Hypothalamus (tissue), 51 donors: ENCODE results near the gene TOMM20L.
A peak's percentile ranks its signal among the peaks of the same experiment; 100 is the strongest.
"Not testable (repeated sequence)": the region's sequence is repeated elsewhere in the genome, so short reads cannot be mapped to it uniquely, and the experiment has no call there.

ENCODE experiments used
- DNase-seq, 51 donors: peaks; one replicate each; lab custom pipeline; 2025; lab: John Stamatoyannopoulos, UW

The TOMM20L gene

DNA sequence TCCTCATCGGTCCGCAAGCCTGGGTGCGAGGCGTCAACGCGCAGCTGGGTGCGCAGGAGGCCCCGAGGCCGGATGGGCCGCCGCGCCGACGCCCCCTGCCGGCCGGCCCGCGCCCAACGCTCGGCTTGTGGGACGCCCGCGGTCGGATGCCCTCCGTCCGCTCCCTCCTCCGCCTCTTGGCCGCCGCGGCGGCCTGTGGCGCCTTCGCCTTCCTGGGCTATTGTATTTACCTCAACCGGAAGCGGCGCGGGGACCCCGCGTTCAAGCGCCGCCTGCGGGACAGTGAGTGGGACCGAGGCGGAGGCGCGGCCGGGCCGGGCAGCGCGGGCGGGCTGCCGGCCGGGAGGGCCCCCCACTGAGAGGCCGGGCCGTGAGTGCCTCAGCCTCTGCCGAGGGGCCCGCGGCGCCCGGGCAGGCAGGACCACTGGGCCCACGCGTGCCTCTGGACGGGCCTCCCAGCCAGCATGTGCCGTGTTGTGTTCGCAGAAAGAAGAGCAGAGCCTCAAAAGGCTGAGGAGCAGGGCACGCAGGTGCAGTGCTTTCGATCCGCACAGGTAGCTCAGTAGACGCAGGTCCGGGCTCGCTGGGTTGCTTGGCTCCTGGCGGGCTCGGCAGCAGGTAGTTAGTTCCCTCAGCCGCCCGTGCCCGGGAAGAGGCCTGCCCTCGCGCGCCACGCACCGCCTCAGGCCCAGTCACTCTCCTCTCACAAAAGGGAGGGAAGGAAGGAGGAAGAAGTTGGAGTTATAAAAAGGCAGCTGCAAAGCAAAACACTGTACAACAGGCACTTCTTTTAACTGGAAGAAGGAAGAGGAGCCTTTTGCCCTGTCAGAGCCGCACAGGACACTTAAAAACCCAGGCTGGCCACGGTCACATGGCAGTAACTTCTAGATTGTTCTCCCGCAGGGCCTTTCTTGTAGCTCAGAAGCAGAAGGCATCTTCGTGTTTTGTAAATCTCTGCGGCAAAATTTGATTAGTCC lies at the start of gene TOMM20L:
TOMM20L (plus strand) TSS at position 119 of the 977 bp plus-strand sequence; CDS start at position 147, 28 bp downstream.
- DNase-seq, result peak in 39 of 51 donors; percentile 6 to 64 (median 31)

DNA sequence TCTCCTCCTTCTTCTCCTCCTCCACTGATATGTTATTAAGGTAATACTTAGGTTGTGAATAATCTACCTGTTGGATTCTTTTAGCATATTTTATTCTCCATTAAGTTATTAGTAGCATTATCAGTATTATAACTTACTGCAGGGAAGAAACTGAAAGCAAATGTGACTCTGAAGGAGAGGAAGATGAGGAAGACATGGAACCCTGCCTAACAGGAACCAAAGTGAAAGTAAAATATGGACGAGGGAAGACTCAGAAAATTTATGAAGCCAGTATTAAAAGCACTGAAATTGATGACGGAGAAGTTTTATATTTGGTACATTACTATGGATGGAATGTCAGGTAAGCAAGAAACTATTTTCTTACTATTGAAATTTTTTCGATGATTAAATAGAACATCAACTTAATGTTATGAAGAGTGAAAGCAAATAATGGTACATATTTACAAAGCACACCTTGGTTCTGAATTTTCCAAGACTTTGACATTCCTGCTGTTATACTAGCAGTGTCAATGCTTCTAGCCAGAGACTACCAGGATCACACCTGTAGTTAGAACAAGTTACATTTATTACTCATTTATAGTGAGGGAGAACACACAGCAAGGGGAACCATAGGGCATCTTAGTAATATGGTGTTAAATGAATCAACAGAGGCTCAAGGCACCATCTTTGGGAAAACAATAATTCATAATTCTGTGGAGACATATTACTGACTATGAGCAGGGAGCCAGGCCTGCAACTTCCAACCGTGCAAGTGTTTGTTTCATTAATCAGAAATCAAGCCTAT lies 42.0 kb upstream of the TOMM20L start:
- no peak for DNase-seq

DNA sequence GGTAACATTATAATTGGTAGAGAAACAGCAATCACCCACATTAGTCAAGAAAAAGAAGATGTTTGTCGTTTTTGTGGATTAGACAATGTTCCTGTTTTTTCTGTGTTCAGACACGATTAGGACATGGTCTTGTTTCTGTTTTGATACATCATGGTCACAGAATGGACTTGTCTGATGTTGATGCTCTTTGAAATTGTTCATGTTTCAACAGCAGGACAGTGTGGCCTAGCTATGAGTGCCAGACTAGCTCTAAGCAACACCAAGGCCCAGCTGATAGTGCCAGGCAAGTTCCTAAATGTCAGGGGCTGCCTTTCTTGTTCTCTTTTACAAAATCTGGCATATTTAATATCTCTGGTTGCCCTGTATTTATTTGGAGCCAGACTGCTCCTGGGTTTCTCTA lies 40.9 kb upstream of the TOMM20L start:
- DNase-seq, result no peak

DNA sequence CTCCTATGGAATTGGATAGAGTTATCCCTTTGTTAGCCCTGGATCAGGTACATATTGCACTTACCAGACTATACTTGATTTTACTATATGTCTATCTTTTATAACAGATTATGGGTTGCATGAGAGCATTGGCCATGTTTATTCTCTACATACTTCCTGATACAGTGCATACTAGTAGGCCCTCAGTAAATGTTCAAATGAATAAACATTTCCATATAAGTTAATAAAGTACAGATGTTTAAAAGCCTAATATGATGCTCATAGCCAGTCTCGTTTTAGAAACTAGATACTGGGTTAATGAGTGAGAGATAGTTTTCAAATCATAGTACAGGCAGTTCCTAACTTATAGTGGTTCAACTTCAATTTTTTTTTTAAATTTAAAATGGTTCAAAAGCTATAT lies 39.5 kb upstream of the TOMM20L start:
- no peak for DNase-seq

DNA sequence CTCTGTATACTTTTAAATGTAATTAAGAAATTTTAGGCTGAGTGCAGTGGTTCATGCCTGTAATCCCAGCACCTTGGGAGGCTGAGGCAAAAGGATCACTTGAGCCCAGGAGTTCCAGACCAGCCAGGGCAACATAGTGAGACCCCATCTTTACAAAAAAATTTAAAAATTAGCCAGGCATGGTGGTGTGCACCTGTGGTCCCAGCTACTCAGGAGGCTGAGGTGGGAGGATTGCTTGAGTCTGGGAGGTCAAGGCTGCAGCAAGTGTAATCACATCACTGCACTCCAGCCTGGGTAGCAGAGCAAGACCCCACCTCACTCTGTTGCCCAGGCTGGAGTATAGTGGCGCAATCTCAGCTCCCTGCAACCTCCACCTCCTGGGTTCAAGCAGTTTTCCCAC lies 33.5 kb upstream of the TOMM20L start:
- not testable (repeated sequence) for DNase-seq

DNA sequence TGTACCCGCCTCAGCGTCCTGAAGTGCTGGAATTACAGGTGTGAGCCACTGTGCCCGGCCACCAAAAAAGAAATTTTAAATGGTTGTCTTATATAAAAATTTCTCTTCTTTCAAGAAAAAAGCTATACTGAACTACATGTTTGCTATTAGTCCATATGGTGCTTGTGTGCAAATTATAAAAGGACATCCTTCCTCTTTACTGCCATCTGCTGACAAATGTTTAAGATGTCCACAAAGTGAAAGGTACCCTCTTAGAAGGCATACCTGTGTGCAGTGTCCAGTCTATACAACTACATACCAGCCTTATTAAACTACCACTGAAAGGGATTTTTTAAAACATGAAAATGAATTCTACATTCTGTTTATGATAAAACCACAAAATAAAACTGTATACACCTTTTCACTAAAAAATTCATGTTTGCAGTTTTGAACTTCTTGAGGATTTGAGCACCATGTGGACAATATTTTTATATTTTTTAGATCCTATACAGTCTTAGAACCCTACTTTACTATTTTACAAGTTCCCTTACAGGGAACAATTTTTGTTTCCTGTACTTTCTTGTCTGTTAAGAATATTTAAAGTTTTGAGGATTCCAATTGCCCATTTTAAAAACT lies 32.8 kb upstream of the TOMM20L start:
- no peak for DNase-seq

DNA sequence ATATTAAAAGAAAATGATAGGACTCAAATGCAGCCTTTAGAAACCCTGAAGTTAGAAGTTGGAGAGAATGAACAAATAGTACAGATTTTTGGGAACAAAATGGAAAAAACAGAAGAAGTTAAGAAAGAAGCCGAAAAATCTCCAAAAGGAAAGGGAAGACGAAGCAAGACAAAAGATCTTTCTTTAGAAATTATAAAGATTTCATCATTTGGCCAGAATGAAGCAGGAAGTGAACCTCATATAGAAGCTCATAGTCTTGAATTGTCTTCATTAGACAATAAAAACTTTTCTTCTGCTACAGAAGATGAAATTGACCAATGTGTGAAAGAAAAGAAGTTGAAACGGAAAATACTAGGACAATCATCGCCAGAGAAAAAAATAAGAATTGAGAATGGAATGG lies 31.4 kb upstream of the TOMM20L start:
- no peak for DNase-seq

DNA sequence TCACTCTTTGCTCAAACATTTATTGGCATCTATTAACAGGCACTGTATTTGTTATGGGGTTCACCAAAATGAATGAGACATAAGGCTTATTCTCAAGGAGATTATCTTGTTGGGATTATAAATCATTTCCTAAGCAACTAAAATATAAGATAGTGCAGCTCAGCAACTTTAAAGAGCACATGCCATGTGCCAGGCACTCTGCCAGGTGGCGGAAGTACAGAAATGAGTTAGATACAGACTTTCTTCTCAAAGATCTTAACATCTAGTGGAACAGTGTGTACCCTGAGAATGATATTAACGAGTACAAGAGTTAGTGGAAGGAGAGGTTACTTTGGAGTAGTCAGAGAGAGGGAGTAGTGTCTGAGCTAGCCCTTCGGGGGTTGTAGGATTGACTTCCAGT lies 28.4 kb upstream of the TOMM20L start:
- DNase-seq, result no peak

DNA sequence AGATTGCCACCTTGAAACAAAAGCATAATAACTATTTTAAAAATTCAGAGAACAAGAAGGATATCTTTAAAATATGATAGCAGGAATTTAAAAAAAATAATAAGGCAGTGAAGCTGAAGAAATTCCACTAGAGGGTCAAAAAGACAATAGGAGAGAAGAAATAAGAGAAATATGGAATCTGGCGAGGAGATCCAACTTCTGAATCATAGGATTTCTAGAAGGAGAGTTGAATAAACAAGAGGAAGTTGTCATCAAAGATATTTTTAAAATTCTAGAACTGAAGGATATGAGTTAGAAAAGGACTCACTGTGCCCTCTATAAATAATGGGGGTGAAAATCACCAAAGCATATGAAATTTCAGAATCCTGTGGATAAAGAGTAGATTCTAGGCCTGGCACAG lies 26.8 kb upstream of the TOMM20L start:
- DNase-seq, result no peak

DNA sequence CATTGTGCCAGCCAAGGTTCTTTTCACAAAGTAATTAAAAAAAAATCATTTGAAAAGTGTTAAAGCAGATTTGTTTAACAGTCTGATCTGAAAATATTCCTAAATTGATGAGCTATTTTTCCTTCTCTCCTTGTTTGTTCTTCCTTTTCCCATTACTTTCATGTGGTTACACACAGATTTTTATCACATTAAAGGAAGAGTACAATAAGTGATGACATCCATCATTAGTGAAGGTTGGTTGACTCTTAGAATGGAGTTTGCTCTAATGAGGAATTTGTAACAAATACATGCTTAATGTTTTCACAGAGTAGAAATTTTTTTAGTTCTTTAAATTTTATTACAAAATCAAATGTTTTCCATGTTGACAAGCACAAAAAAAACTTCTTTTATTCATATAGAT lies 18.9 kb upstream of the TOMM20L start:
- no peak for DNase-seq

DNA sequence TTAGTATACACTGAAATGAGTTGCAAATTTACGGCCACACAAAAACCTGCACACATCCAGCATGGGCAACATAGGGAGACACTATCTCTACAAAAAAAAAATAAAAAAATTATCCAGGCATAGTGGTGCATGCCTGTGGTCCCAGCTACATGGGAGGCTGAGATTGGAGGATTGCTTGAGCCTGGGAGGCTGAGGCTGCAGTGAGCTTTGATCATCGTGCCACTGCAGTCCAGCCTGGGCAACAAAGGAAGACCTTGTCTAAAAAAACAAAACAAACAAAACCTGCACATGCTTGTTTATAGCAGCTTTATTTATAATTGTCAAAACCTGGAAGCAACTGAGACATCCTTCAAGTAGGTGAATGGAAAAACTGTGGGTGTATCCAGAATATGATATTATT lies 4.9 kb upstream of the TOMM20L start:
- no peak for DNase-seq

DNA sequence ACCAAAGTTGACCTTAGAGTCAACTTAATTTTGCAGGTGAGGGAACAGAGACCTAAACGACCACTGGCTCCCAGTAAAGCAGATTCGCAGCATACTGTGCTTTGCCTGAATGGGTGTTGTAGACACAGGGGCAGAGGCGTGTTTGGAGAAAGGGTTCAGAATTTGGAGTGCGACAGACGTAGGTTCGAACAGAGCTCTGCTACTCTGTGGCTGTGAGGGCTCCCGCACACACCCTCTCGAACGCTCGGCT lies 243 bp upstream of the TOMM20L start:
- no peak for DNase-seq

DNA sequence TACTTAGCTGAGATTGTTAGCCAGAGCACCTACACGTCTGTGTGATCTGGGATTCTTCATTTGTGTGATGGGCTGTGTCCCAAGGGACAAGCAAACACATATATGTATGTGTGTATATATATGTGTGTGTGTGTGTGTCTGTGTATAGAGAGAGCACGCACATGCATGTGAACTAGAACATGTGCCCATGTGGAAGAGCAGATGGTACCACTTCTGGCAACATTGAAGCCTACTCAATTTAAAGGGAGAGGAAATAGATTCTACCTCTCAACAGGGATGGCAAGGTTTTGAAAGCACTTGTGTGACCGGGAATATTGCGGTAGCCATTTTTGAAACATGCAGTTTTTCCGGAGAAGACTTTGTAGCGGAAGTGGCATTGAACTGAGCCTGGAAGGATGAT lies 1.4 kb downstream of the TOMM20L start:
- no peak for DNase-seq

DNA sequence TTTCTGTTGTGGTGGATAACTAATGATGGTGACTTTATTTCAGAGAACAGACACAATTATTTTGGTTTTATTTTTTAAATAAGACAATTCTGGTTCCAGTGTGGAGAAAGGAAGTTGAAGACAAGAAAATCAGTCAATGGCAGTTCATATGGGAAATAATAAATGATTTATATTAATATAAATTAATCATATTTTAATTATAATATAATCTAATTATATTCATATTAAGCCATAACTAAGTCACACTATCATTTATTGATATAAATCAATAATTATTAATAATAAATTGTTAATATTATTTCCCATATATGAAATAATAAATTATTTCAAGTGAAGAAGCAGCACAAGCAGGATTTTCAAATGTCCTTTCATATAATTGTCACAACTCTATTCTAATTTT lies 2.8 kb downstream of the TOMM20L start:
- DNase-seq, result no peak

DNA sequence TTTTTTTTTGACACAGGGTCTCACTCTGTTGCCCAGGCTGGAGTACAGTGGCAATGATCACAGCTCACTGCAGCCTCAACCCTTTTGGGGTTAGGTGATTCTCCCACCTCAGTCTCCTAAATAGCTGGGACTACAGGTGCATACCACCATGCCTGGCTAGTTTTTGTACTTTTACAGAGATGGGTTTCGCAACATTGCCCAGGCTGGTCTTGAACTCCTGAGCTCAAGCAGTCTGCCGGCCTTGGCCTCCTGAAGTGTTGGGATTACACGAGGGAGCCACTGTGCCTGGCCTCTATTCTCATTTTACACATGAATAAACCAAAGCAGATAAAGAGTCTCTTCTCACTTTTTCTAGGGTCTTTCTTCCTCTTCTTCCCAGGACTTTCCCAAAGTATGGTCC lies 3.2 kb downstream of the TOMM20L start:
- DNase-seq, result no peak

DNA sequence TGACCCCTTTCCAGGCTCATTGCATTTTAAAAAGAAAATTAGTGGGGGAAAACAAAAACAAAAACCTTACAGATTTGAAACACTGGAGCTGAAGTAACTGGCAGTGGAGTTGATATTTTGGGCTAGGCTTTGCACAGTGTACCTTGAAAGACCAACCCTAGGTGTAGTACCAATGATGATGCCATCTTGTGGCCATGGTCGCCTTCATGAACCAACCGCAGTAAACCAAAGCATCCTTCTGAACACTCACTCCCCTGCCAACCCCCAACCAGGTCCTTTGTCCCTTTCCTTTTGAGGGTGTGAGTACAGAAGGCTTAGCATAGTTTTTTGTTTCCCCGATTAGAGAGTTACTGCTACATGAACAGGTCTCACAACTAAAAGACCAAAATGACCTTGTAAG lies 5.9 kb downstream of the TOMM20L start:
- no peak for DNase-seq

DNA sequence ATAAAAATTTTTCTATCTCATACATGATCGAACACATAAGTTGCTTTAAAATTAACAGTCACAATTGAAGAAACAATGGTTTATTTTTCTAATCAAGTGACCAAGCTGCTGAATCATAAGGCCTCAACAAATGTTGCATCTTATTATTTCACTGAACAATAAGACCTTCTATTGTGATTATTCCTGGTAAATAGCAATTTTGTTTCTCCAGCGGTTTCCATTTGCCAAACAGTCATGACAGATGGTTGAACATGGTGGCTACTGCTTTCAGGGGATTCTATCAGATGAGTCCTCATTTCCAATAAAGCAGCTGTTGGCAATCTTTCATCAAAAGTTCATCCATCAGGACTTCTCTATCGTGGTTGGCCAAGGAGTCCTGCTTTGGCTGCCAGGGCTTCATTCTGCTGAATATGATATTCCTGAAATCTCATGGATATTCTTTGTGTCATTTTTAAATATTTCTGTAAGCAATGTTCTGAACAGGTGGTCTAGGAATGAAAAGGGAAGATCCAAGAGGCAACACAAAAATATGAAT lies 13.0 kb downstream of the TOMM20L start:
- DNase-seq, result peak in 4 of 51 donors; percentile 11 to 62 (median 42)

DNA sequence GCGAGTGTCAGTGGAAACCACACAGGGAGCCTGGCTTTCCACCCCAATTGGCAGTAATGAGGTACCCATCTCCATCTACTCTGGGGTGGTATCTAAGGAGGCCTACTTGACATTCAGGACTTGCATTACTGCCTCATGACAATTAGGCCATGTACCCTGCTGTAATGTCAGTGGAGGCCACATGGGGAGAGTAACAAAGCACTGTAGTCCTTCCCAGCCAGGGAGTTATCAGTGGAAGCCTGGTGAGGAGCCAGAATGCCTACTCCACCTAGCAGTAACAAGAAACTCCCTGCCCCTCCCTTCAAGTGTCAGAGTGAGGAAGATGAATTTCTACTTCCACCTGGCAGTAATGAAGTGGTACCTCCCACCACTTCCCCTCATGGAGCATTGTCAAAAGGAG lies 19.1 kb downstream of the TOMM20L start:
- no peak for DNase-seq

DNA sequence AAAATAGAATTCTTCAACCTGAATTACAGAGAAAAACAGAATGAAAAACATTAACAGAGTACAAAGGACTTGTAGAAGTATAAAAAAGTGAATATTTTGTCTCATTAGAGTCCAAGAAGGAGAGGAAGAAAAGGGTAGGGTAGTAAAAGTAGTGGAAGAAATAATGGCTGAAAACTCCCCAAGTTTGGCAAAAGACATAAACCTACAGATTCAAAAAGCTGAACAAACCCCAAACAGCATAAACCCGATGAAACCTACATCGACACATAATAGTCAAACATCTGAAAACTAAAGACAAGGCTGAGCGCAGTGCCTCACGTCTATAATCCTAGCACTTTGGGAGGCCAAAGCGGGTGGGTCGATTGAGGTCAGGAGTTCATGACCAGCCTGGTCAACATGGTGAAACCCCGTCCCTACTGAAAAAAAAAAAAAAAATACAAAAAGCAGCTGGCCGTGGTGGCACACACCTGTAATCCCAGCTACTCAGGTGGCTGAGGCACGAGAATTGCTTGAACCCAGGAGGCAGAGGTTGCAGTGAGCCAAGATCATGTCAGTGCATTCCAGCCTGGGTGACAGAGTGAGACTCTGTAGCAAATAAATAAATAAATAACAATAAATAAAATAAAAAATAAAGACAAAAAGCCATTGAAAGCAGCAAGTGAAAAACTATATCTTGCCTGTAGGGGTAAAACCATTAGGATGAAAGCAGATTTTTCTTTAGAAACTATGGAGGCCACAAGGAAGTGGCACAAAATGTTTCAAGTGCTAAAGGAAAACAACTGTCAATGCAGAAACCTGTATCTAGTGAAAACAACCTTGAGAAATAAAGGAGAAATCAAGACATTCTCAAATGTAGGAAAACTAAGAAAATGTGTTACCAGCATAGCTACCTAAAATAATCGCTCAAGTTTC lies 20.2 kb downstream of the TOMM20L start:
- DNase-seq, result no peak

DNA sequence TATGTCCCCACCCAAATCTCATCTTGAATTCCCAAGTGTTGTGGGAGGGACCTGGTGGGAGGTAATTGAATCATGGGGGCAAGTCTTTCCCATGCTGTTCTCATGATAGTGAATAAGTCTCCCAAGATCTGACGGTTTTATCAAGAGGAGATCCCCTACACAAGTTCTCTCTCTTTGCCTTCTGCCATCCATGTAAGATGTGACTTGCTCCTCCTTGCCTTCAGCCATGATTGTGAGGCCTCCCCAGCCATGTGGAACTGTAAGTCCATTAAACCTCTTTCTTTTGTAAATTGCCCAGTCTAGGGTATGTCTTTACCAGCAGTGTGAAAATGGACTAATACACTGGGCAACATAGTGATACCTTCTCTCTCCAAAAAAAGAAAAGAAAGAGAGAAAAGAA lies 21.2 kb downstream of the TOMM20L start:
- not testable (repeated sequence) for DNase-seq
